HG03196 (cell line): ENCODE data around the gene TRIM14.
"Not testable (repeated sequence)": the region's sequence is repeated elsewhere in the genome, so short reads cannot be mapped to it uniquely, and the experiment has no call there.

Experiments used
- ATAC-seq: cut with Tn5 transposase; IDR thresholded peaks from one replicate; pipeline ENCODE4 v1.9.1; 2021; ENCODE audit not compliant: unreplicated experiment

Gene TRIM14

GRCh38 chr9:98117097-98117496 is 1.9 kb downstream of the TRIM14 start:
- not testable (repeated sequence) for ATAC-seq

- ATAC-seq = no peak
These were observed 10.0 kb downstream of the TRIM14 start for GRCh38 chr9:98109052-98109451.

GRCh38 chr9:98108531-98109031 is 10.4 kb downstream of the TRIM14 start:
- ATAC-seq = peak; percentile 63

GRCh38 chr9:98107926-98108325 is 11.1 kb downstream of the TRIM14 start:
- ATAC-seq = no peak

- no peak for ATAC-seq
These were observed 14.0 kb downstream of the TRIM14 start for GRCh38 chr9:98105006-98105405.

GRCh38 chr9:98104445-98104881 is 14.6 kb downstream of the TRIM14 start:
- ATAC-seq = no peak

GRCh38 chr9:98101868-98102273 is 17.2 kb downstream of the TRIM14 start:
- peak; percentile 96 for ATAC-seq

GRCh38 chr9:98101416-98101815 is 17.6 kb downstream of the TRIM14 start:
- ATAC-seq = no peak

- no peak for ATAC-seq
These were observed 18.6 kb downstream of the TRIM14 start for GRCh38 chr9:98100456-98100855.

- no peak for ATAC-seq
These were observed 19.1 kb downstream of the TRIM14 start for GRCh38 chr9:98099898-98100297.

- ATAC-seq = no peak
These were observed 19.7 kb downstream of the TRIM14 start for GRCh38 chr9:98099346-98099745.

GRCh38 chr9:98097836-98098235 is 21.2 kb downstream of the TRIM14 start:
- no peak for ATAC-seq

GRCh38 chr9:98096091-98096490 is 22.9 kb downstream of the TRIM14 start:
- ATAC-seq = no peak

GRCh38 chr9:98095401-98095800 is 23.6 kb downstream of the TRIM14 start:
- no peak for ATAC-seq

GRCh38 chr9:98094851-98095250 is 24.2 kb downstream of the TRIM14 start:
- no peak for ATAC-seq

GRCh38 chr9:98094316-98094715 is 24.7 kb downstream of the TRIM14 start:
- ATAC-seq = no peak

- no peak for ATAC-seq
These were observed 26.4 kb downstream of the TRIM14 start for GRCh38 chr9:98092613-98092931.

- ATAC-seq = no peak
These were observed 27.0 kb downstream of the TRIM14 start for GRCh38 chr9:98091735-98092612.

- not testable (repeated sequence) for ATAC-seq
These were observed 28.3 kb downstream of the TRIM14 start for GRCh38 chr9:98090674-98091073.

- ATAC-seq = no peak
These were observed 31.3 kb downstream of the TRIM14 start for GRCh38 chr9:98087420-98088354.

- ATAC-seq = no peak
These were observed 32.6 kb downstream of the TRIM14 start for GRCh38 chr9:98086461-98086860.

- ATAC-seq = no peak
These were observed 33.1 kb downstream of the TRIM14 start for GRCh38 chr9:98085944-98086343.
